Caco-2 (cell line): ENCODE results near the gene ZSCAN29. TPM values are rescaled to one million over a fixed set of nuclear protein-coding genes. Genes with fewer than 3 reads are reported as not detected.

Source experiments
- BruUV-seq: library from RNA; stranded (reverse); fragments of 400-500 nt; replicated peaks from 2 replicates; lab custom pipeline; 2021; lab: Mats Ljungman, UMichigan
- CTCF ChIA-PET: fragments of 300-600 bp; sonication (Branson Sonifier 250); formaldehyde crosslinking; loops from one replicate; lab custom pipeline; 2022; ENCODE audit warnings: antibody characterized with exemption; lab: Charles Lee
- POLR2A ChIA-PET: fragments of 300-600 bp; sonication (Branson Sonifier 250); formaldehyde crosslinking; loops from one replicate; lab custom pipeline; 2022; ENCODE audit warnings: antibody characterized with exemption; lab: Charles Lee
- DNase-seq, 2 experiments: peaks; one replicate each; pipeline versions ENCODE4 v3.0.0 to v3.0.0-alpha.2; 2020 to 2022
- H3K27me3 ChIP-seq: replicated peaks from 2 replicates; pipeline ENCODE4 v1.6.0; 2011; ENCODE audit warnings: low read length; ENCODE audit not compliant: control insufficient read depth, insufficient read depth
- H3K36me3 ChIP-seq: 2 replicates; pipeline ENCODE4 v1.5.1; 2011; ENCODE audit warnings: low read length; ENCODE audit not compliant: control insufficient read depth, insufficient read depth
- H3K4me1 ChIP-seq: fragments of 250-450 bp; sonication (Bioruptor Pico); 2 replicates; pipeline ENCODE4 v1.5.1; 2020; ENCODE audit warnings: mild to moderate bottlenecking
- H3K4me3 ChIP-seq: 2 replicates; pipeline ENCODE4 v1.5.1; 2011; ENCODE audit warnings: low read depth, mild to moderate bottlenecking, control low read depth, low read length
- H3K9me3 ChIP-seq: fragments of 250-450 bp; sonication (Bioruptor Pico); 2 replicates; pipeline ENCODE4 v1.5.1; 2020; ENCODE audit warnings: mild to moderate bottlenecking, moderate library complexity
- H3K27ac Mint-ChIP-seq: one replicate; pipeline ENCODE4 v1.8.0; 2022; ENCODE audit warnings: mixed read lengths; ENCODE audit not compliant: unreplicated experiment
- H3K27me3 Mint-ChIP-seq: one replicate; pipeline ENCODE4 v1.8.0; 2022; ENCODE audit warnings: mixed read lengths; ENCODE audit not compliant: insufficient read depth, unreplicated experiment
- H3K36me3 Mint-ChIP-seq: one replicate; pipeline ENCODE4 v1.8.0; 2022; ENCODE audit warnings: mild to moderate bottlenecking, mixed read lengths; ENCODE audit not compliant: insufficient read depth, unreplicated experiment
- H3K4me1 Mint-ChIP-seq: one replicate; pipeline ENCODE4 v1.8.0; 2022; ENCODE audit warnings: low read depth, mixed read lengths; ENCODE audit not compliant: unreplicated experiment
- H3K4me3 Mint-ChIP-seq: one replicate; pipeline ENCODE4 v1.8.0; 2022; ENCODE audit warnings: mild to moderate bottlenecking, moderate library complexity, mixed read lengths; ENCODE audit not compliant: unreplicated experiment
- H3K9me3 Mint-ChIP-seq: one replicate; pipeline ENCODE4 v1.8.0; 2022; ENCODE audit warnings: mixed read lengths; ENCODE audit not compliant: unreplicated experiment
- intact Hi-C: fragments of 100-400 bp; cut with micrococcal nuclease; formaldehyde crosslinking; loops from one replicate; pipeline ENCODE4 v1.10.0; 2022; ENCODE audit not compliant: unreplicated experiment
- total RNA-seq: library from RNA; stranded (reverse); gene quantifications from 2 replicates; pipeline ENCODE4 v1.2.3, GENCODE V29; 2022
- TF ChIP-seq, protein P1 (sequence below), 2 experiments: fragments of 200-600 bp in 1 of 2; IDR thresholded peaks; 1 replicate in 1 of 2; 2 replicates in 1 of 2; pipeline versions ENCODE4 v1.5.1 to v1.8.0; 2011 to 2022; ENCODE audit warnings: antibody characterized with exemption in 1 of 2, control low read depth in 1 of 2, inconsistent platforms in 1 of 2, low read depth in 1 of 2, low read length in 1 of 2, mild to moderate bottlenecking in 1 of 2, moderate library complexity in 1 of 2; ENCODE audit not compliant: insufficient read depth in 1 of 2, severe bottlenecking in 1 of 2, unreplicated experiment in 1 of 2

The ZSCAN29 gene
- total RNA-seq, 1 experiment from 2014 or later: 43.0 TPM

DNA sequence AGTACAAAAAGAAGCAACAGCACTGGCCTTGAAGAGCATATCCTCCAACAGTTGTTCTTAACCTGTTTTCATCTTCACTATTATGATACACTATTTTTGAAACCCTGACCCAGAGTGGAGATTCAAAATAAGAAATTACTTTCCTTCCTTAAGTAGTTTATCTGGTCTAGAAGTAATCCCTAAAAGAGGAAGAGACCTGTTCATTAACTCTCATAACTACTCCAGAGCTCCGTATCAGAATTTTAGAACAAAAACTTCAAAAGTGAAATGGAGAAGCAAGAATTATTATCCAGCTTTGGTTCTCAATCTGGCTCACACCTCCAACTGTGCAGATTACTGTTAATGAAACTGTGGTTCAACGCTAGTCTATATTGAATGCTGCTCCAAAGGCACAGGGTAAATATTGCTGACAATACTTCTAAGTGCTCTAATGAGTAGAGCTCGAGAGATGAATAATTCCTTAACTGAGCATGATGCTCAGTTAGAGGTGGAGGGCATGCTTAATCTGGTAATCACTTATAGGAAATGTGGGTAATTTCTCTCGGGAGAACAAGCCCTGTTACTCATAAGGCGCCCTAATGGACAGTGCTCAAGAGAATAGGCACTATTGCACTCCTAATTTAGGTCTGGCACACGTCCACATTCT lies 45.7 kb downstream of the ZSCAN29 start:
- intact Hi-C loops: no loop called here
- no peaks in the 10 kb centered on the region for H3K4me1 Mint-ChIP-seq
- no peaks in the 10 kb centered on the region for H3K9me3 ChIP-seq
- TF ChIP-seq, protein P1, sequence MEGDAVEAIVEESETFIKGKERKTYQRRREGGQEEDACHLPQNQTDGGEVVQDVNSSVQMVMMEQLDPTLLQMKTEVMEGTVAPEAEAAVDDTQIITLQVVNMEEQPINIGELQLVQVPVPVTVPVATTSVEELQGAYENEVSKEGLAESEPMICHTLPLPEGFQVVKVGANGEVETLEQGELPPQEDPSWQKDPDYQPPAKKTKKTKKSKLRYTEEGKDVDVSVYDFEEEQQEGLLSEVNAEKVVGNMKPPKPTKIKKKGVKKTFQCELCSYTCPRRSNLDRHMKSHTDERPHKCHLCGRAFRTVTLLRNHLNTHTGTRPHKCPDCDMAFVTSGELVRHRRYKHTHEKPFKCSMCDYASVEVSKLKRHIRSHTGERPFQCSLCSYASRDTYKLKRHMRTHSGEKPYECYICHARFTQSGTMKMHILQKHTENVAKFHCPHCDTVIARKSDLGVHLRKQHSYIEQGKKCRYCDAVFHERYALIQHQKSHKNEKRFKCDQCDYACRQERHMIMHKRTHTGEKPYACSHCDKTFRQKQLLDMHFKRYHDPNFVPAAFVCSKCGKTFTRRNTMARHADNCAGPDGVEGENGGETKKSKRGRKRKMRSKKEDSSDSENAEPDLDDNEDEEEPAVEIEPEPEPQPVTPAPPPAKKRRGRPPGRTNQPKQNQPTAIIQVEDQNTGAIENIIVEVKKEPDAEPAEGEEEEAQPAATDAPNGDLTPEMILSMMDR (IDR thresholded peaks at IDR 0.05; ENCODE audit: insufficient read depth in 1 of 2, low read depth in 1 of 2, low read length in 1 of 2, severe bottlenecking in 1 of 2, unreplicated experiment in 1 of 2): no peak
- H3K36me3 Mint-ChIP-seq: peaks cover 18% of the 10 kb centered on the region
- ChIA-PET POLR2A (no interaction called here), CTCF (no interaction called here)
- no TSS peak for BruUV-seq
- 0 out of 2 replicates have a peak, but pooled peaks cover 6% of the 10 kb centered on the region for H3K4me1 ChIP-seq
- H3K27me3 Mint-ChIP-seq: no peaks in the 10 kb centered on the region
- DNase-seq: no peak
- H3K27ac Mint-ChIP-seq: no peak overlapping the region
- H3K27me3 ChIP-seq: no peaks in the 10 kb centered on the region
- no peak overlapping the region for H3K4me3 ChIP-seq
- no peak overlapping the region for H3K4me3 Mint-ChIP-seq
- no peaks in the 10 kb centered on the region for H3K36me3 ChIP-seq
- no peaks in the 10 kb centered on the region for H3K9me3 Mint-ChIP-seq

GRCh38 chr15:43318990-43319771 lies 51.7 kb downstream of the ZSCAN29 start:
- intact Hi-C loops: no loop called here
- no peaks in the 10 kb centered on the region for H3K27me3 ChIP-seq
- H3K36me3 ChIP-seq: no peaks in the 10 kb centered on the region
- no peaks in the 10 kb centered on the region for H3K9me3 ChIP-seq
- Mint-ChIP-seq H3K27ac (no peak overlapping the region), H3K9me3 (no peaks in the 10 kb centered on the region), H3K4me3 (no peak overlapping the region), H3K27me3 (no peaks in the 10 kb centered on the region), H3K36me3 (peaks cover 6% of the 10 kb centered on the region), H3K4me1 (no peaks in the 10 kb centered on the region)
- no peak overlapping the region for H3K4me3 ChIP-seq
- no peaks in the 10 kb centered on the region for H3K4me1 ChIP-seq
- CTCF ChIA-PET: interaction anchor here (0.6 kb wide), 1 partner anchor 98 kb away, joined by 4 read pairs; no protein-coding TSS in a partner anchor
- POLR2A ChIA-PET: no interaction called here
- TF ChIP-seq, protein P1 (IDR thresholded peaks at IDR 0.05; ENCODE audit: insufficient read depth in 1 of 2, low read depth in 1 of 2, low read length in 1 of 2, severe bottlenecking in 1 of 2, unreplicated experiment in 1 of 2): no peak
- no peak for DNase-seq
- no TSS peak for BruUV-seq

- intact Hi-C loops: no loop called here
- H3K36me3 ChIP-seq: no peaks in the 10 kb centered on the region
- ChIA-PET POLR2A (no interaction called here), CTCF (no interaction called here)
- no TSS peak for BruUV-seq
- peaks cover 2% of the 10 kb centered on the region for H3K27me3 Mint-ChIP-seq
- H3K4me3 ChIP-seq: no peak overlapping the region
- no peaks in the 10 kb centered on the region for H3K4me1 Mint-ChIP-seq
- no peaks in the 10 kb centered on the region for H3K9me3 ChIP-seq
- no peaks in the 10 kb centered on the region for H3K4me1 ChIP-seq
- H3K9me3 Mint-ChIP-seq: no peaks in the 10 kb centered on the region
- no peak overlapping the region for H3K27ac Mint-ChIP-seq
- H3K27me3 ChIP-seq: no peaks in the 10 kb centered on the region
- DNase-seq: no peak
- no peak overlapping the region for H3K4me3 Mint-ChIP-seq
- peaks cover 6% of the 10 kb centered on the region for H3K36me3 Mint-ChIP-seq
- TF ChIP-seq, protein P1 (IDR thresholded peaks at IDR 0.05; ENCODE audit: insufficient read depth in 1 of 2, low read depth in 1 of 2, low read length in 1 of 2, severe bottlenecking in 1 of 2, unreplicated experiment in 1 of 2): no peak
Measured at GRCh38 chr15:43317566-43318184, 53.2 kb downstream of the ZSCAN29 start.
